GM06990 (cell line): ENCODE measurements around the gene RESP18.

Experiments
- DNase-seq: peaks from one replicate; pipeline ENCODE4 v3.0.0-alpha.2; 2011; ENCODE audit not compliant: insufficient read length; ENCODE audit errors: extremely low read depth
- H3K27me3 ChIP-seq: replicated peaks from 2 replicates; pipeline ENCODE4 v1.6.0; 2011; ENCODE audit warnings: low read length; ENCODE audit not compliant: control insufficient read depth, insufficient read depth
- H3K36me3 ChIP-seq: 2 replicates; pipeline ENCODE4 v1.5.1; 2011; ENCODE audit warnings: low read length; ENCODE audit not compliant: control insufficient read depth, insufficient read depth
- H3K4me3 ChIP-seq: replicated peaks from 2 replicates; pipeline ENCODE4 v1.5.1; 2011; ENCODE audit warnings: low read depth, mild to moderate bottlenecking, control low read depth, low read length
- CTCF ChIP-seq: IDR thresholded peaks from 2 replicates; pipeline ENCODE4 v1.5.1; 2011; ENCODE audit warnings: low read length, control low read depth, mild to moderate bottlenecking, inconsistent platforms; ENCODE audit not compliant: insufficient read depth, poor library complexity, severe bottlenecking

Gene RESP18

GRCh38 chr2:219332542-219332941, at the start of gene RESP18:
RESP18 (minus strand) TSS chr2:219332744.
- no peak for DNase-seq

GRCh38 chr2:219381448-219381847, 48.9 kb upstream of the RESP18 start:
- no peaks in the 10 kb centered on the region for H3K27me3 ChIP-seq
- DNase-seq, result no peak
- H3K36me3 ChIP-seq, result peaks cover 26% of the 10 kb centered on the region
- no peak overlapping the region for H3K4me3 ChIP-seq
- no peak for TF ChIP-seq CTCF

More at GRCh38 chr2:219332542-219332941, at the start of gene RESP18:
- Histone ChIP-seq H3K36me3 (no peaks in the 10 kb centered on the region), H3K4me3 (no peak within 1 kb of the TSS), H3K27me3 (no peaks in the 10 kb centered on the region; the same call in none of the 2 replicates)
- TF ChIP-seq CTCF, result no peak

- Histone ChIP-seq H3K4me3 (no peak overlapping the region), H3K36me3 (peaks cover 25% of the 10 kb centered on the region), H3K27me3 (no peaks in the 10 kb centered on the region)
- no peak for DNase-seq
- no peak for TF ChIP-seq CTCF
Measured at GRCh38 chr2:219380926-219381325, 48.4 kb upstream of the RESP18 start.

- DNase-seq, result no peak
- no peak for TF ChIP-seq CTCF
- no peaks in the 10 kb centered on the region for H3K27me3 ChIP-seq
- no peak overlapping the region for H3K4me3 ChIP-seq
- H3K36me3 ChIP-seq, result peaks cover 26% of the 10 kb centered on the region
Measured at GRCh38 chr2:219378163-219378851, 45.8 kb upstream of the RESP18 start.

- Histone ChIP-seq H3K27me3 (no peaks in the 10 kb centered on the region), H3K4me3 (no peak overlapping the region), H3K36me3 (peaks cover 5% of the 10 kb centered on the region)
- no peak for DNase-seq
- TF ChIP-seq CTCF, result no peak
Measured at GRCh38 chr2:219369447-219369861, 36.9 kb upstream of the RESP18 start.
